K562 (cell line): Measurements from ENCODE around the gene CLIC1. TPM values are rescaled to one million over a fixed set of nuclear protein-coding genes. Genes with fewer than 3 reads are reported as not detected.

Source experiments
- ARNT ChIP-seq, 2 experiments: fragments of 450-650 bp; IDR thresholded peaks; 2 replicates each; pipeline ENCODE4 v1.6.1; 2016; ENCODE audit warnings: mild to moderate bottlenecking in 1 of 2
- BCL6 ChIP-seq: fragments of 250-450 bp; sonication (Bioruptor Pico); IDR thresholded peaks from 2 replicates; pipeline ENCODE4 v1.4.0; 2020
- CREBBP ChIP-seq: IDR thresholded peaks from one replicate; pipeline ENCODE4 v1.6.1; 2012; ENCODE audit warnings: low read depth, mild to moderate bottlenecking, control low read depth, inconsistent platforms, low read length
- FOXK2 ChIP-seq, 2 experiments: fragments of 450-650 bp; IDR thresholded peaks in 1 of 2; conservative IDR thresholded peaks in 1 of 2; 2 replicates each; pipeline ENCODE4 v1.6.1; 2016; ENCODE audit warnings: low read depth in 2 of 2, mild to moderate bottlenecking in 1 of 2
- KAT2B ChIP-seq: IDR thresholded peaks from one replicate; pipeline ENCODE4 v1.6.1; 2012; ENCODE audit warnings: low read depth, mild to moderate bottlenecking, control low read depth, inconsistent platforms, low read length, moderate library complexity
- KAT8 ChIP-seq: fragments of 450-650 bp; IDR thresholded peaks from 2 replicates; pipeline ENCODE4 v1.6.1; 2016; ENCODE audit warnings: low read depth, mild to moderate bottlenecking
- KLF10 ChIP-seq: fragments of 250-450 bp; sonication (Bioruptor Pico); IDR thresholded peaks from 2 replicates; pipeline ENCODE4 v1.6.1; 2021; ENCODE audit warnings: matching md5 sums
- NBN ChIP-seq: fragments of 450-650 bp; IDR thresholded peaks from 2 replicates; pipeline ENCODE4 v1.6.1; 2016; ENCODE audit warnings: low read depth, mild to moderate bottlenecking
- RFX7 ChIP-seq: fragments of 250-450 bp; sonication (Bioruptor Pico); IDR thresholded peaks from 2 replicates; pipeline ENCODE4 v1.5.1; 2021; ENCODE audit warnings: mild to moderate bottlenecking
- SLC30A9 ChIP-seq: fragments of 250-450 bp; sonication (Bioruptor Pico); IDR thresholded peaks from 2 replicates; pipeline ENCODE4 v1.8.0; 2022; ENCODE audit warnings: mild to moderate bottlenecking, moderate library complexity
- SP1 ChIP-seq: sonication (generic); formaldehyde crosslinking; IDR thresholded peaks from 2 replicates; pipeline ENCODE4 v1.8.1; 2022; ENCODE audit warnings: mild to moderate bottlenecking, missing genetic modification reagents
- TAF7 ChIP-seq: fragments of 450-650 bp; IDR thresholded peaks from 2 replicates; pipeline ENCODE4 v1.6.1; 2016; ENCODE audit warnings: missing genetic modification characterization, missing compliant biosample characterization
- XRCC3 ChIP-seq: fragments of 450-650 bp; IDR thresholded peaks from 2 replicates; pipeline ENCODE4 v1.6.1; 2017; ENCODE audit warnings: mild to moderate bottlenecking, moderate library complexity
- ZC3H11A ChIP-seq: IDR thresholded peaks from 2 replicates; pipeline ENCODE4 v1.6.1; 2012; ENCODE audit warnings: low read depth, low read length, improper control_type of control experiment
- ZNF764 ChIP-seq: fragments of 250-450 bp; sonication (Bioruptor Pico); IDR thresholded peaks from 2 replicates; pipeline ENCODE4 v1.4.0; 2020; ENCODE audit warnings: low read depth, mild to moderate bottlenecking, moderate library complexity
- ZNF780A ChIP-seq: fragments of 250-450 bp; sonication (Bioruptor Pico); IDR thresholded peaks from 2 replicates; pipeline ENCODE4 v1.5.0; 2021; ENCODE audit warnings: mild to moderate bottlenecking
- polyA plus RNA-seq, 8 experiments: library from polyadenylated mRNA; depleted of rRNA in 4 of 8; stranded (reverse) in 5 of 8; unstranded in 3 of 8; fragments of >200 nt; fragmentation: Nextera tagmentation in 2 of 8; fragmentation: Illumina TruSeq in 1 of 8; extraction: Ambion mirVana in 2 of 8; extraction: Trizol in 1 of 8; gene quantifications; 2 replicates each; pipeline versions ENCODE4 v1.2.1 to v1.2.3, GENCODE V29; 2011 to 2014; ENCODE audit warnings: inconsistent platforms in 1 of 8, missing spikeins in 1 of 8
- total RNA-seq, 7 experiments: library from RNA; depleted of rRNA in 6 of 7; stranded (reverse); fragments of >200 nt in 6 of 7; fragmentation: Illumina TruSeq in 2 of 7; extraction: Trizol in 2 of 7; gene quantifications; 2 replicates each; pipeline versions ENCODE4 v1.2.1 to v1.2.3, GENCODE V29; 2011 to 2021; ENCODE audit warnings: low replicate concordance in 1 of 7
- TF ChIP-seq, protein P1 (sequence below): sonication (generic); formaldehyde crosslinking; IDR thresholded peaks from 2 replicates; pipeline ENCODE4 v1.8.1; 2023; ENCODE audit warnings: mild to moderate bottlenecking, missing genetic modification reagents, moderate library complexity
- TF ChIP-seq, protein P2 (sequence below), 2 experiments: IDR thresholded peaks; 2 replicates each; pipeline ENCODE4 v1.6.1; 2012; ENCODE audit warnings: improper control_type of control experiment in 2 of 2, low read depth in 2 of 2, low read length in 2 of 2, borderline replicate concordance in 1 of 2
- TF ChIP-seq, protein P3 (sequence below): fragments of 250-450 bp; sonication (Bioruptor Pico); IDR thresholded peaks from 2 replicates; pipeline ENCODE4 v1.8.0; 2021; ENCODE audit warnings: borderline replicate concordance, mild to moderate bottlenecking, moderate library complexity; ENCODE audit not compliant: poor library complexity, severe bottlenecking
- TF ChIP-seq, protein P4 (sequence below), 3 experiments: IDR thresholded peaks in 2 of 3; conservative IDR thresholded peaks in 1 of 3; 2 replicates each; pipeline ENCODE4 v1.5.1; 2011 to 2012; ENCODE audit warnings: low read length in 3 of 3, mild to moderate bottlenecking in 3 of 3, control low read depth in 2 of 3, improper control_type of control experiment in 1 of 3, inconsistent platforms in 1 of 3, low read depth in 1 of 3, mixed read lengths in 1 of 3, moderate library complexity in 1 of 3; ENCODE audit not compliant: insufficient read depth in 2 of 3
- TF ChIP-seq, protein P5 (sequence below): sonication (generic); formaldehyde crosslinking; IDR thresholded peaks from 2 replicates; pipeline ENCODE4 v1.9.0; 2022; ENCODE audit warnings: mild to moderate bottlenecking, missing genetic modification reagents

CLIC1 gene
- total and polyA plus RNA-seq, 9 of the 15 experiments (the other 6 are each of a cell fraction or from before 2014, with no cell fraction given): 1,267 to 2,419 (median 1,808) TPM

DNA sequence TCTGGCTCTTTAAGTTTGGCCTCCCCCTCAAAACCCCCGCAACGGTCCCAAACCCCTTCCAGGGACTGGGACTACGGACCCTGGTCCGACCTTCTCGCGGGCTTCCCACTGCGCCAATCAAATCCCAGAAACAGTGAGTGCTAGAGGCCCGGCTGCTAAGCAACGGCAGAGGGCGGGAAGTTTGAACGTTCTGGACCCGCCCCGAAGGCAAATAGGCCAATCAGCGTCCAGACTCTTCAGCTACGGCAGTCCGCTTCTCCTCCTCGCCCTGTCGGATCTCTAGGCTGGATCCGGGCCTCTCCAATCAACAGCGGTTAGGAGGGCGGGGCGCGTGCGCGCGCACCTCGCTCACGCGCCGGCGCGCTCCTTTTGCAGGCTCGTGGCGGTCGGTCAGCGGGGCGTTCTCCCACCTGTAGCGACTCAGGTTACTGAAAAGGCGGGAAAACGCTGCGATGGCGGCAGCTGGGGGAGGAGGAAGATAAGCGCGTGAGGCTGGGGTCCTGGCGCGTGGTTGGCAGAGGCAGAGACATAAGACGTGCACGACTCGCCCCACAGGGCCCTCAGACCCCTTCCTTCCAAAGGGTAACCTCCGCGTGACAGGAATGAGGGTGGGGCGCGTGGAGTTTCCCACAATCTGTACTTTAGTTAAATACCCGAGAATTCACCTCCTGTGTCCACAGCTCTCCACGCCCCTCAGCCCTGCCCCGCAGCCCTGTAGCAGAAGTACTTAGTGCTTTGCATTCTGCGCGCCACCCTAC is 3.5 kb upstream of the CLIC1 start, which contains the start of gene MSH5 (continued):
- TF ChIP-seq, protein P1, sequence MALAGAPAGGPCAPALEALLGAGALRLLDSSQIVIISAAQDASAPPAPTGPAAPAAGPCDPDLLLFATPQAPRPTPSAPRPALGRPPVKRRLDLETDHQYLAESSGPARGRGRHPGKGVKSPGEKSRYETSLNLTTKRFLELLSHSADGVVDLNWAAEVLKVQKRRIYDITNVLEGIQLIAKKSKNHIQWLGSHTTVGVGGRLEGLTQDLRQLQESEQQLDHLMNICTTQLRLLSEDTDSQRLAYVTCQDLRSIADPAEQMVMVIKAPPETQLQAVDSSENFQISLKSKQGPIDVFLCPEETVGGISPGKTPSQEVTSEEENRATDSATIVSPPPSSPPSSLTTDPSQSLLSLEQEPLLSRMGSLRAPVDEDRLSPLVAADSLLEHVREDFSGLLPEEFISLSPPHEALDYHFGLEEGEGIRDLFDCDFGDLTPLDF (CRISPR knock-in tag): peak; percentile 99
- TF ChIP-seq RFX7 (CRISPR knock-in tag) (0 out of 2 replicates have a peak, but pooled peaks have one; percentile 53), CREBBP (no peak), XRCC3 (no peak), ZC3H11A (peak; percentile 77; the same call in 1 of the 2 replicates), KAT2B (no peak), ZNF764 (CRISPR knock-in tag) (peak; percentile 44; the same call in 1 of the 2 replicates), ZNF780A (CRISPR knock-in tag) (no peak), KLF10 (CRISPR knock-in tag) (no peak), ARNT (IDR thresholded peaks at IDR 0.05) (no peak), FOXK2 (conservative IDR thresholded peaks at IDR 0.05 in 1 of 2, IDR thresholded peaks at IDR 0.05 in 1 of 2; ENCODE audit: low read depth in 2 of 2) (no peak), NBN (no peak), SLC30A9 (CRISPR knock-in tag) (no peak), KAT8 (no peak), SP1 (CRISPR knock-in tag) (peak; percentile 100), BCL6 (CRISPR knock-in tag) (no peak; the same call in 1 of the 2 replicates), TAF7 (peak; percentile 96)
- TF ChIP-seq, protein P2, sequence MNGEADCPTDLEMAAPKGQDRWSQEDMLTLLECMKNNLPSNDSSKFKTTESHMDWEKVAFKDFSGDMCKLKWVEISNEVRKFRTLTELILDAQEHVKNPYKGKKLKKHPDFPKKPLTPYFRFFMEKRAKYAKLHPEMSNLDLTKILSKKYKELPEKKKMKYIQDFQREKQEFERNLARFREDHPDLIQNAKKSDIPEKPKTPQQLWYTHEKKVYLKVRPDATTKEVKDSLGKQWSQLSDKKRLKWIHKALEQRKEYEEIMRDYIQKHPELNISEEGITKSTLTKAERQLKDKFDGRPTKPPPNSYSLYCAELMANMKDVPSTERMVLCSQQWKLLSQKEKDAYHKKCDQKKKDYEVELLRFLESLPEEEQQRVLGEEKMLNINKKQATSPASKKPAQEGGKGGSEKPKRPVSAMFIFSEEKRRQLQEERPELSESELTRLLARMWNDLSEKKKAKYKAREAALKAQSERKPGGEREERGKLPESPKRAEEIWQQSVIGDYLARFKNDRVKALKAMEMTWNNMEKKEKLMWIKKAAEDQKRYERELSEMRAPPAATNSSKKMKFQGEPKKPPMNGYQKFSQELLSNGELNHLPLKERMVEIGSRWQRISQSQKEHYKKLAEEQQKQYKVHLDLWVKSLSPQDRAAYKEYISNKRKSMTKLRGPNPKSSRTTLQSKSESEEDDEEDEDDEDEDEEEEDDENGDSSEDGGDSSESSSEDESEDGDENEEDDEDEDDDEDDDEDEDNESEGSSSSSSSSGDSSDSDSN (IDR thresholded peaks at IDR 0.05; ENCODE audit: borderline replicate concordance in 1 of 2, low read depth in 2 of 2, low read length in 2 of 2): peak in 1 of 2 experiments; percentile 44; a peak in 1 of 4 replicates
- TF ChIP-seq, protein P3, sequence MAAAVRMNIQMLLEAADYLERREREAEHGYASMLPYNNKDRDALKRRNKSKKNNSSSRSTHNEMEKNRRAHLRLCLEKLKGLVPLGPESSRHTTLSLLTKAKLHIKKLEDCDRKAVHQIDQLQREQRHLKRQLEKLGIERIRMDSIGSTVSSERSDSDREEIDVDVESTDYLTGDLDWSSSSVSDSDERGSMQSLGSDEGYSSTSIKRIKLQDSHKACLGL (CRISPR knock-in tag): peak; percentile 59
- TF ChIP-seq, protein P4, sequence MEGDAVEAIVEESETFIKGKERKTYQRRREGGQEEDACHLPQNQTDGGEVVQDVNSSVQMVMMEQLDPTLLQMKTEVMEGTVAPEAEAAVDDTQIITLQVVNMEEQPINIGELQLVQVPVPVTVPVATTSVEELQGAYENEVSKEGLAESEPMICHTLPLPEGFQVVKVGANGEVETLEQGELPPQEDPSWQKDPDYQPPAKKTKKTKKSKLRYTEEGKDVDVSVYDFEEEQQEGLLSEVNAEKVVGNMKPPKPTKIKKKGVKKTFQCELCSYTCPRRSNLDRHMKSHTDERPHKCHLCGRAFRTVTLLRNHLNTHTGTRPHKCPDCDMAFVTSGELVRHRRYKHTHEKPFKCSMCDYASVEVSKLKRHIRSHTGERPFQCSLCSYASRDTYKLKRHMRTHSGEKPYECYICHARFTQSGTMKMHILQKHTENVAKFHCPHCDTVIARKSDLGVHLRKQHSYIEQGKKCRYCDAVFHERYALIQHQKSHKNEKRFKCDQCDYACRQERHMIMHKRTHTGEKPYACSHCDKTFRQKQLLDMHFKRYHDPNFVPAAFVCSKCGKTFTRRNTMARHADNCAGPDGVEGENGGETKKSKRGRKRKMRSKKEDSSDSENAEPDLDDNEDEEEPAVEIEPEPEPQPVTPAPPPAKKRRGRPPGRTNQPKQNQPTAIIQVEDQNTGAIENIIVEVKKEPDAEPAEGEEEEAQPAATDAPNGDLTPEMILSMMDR (IDR thresholded peaks at IDR 0.05 in 2 of 3, conservative IDR thresholded peaks at IDR 0.05 in 1 of 3; ENCODE audit: insufficient read depth in 2 of 3, low read depth in 1 of 3, low read length in 3 of 3): peak in 1 of 3 experiments; percentile 13; a peak in 1 of 6 replicates
- TF ChIP-seq, protein P5, sequence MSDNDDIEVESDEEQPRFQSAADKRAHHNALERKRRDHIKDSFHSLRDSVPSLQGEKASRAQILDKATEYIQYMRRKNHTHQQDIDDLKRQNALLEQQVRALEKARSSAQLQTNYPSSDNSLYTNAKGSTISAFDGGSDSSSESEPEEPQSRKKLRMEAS: peak; percentile 100
